Progenitor cell of endocrine pancreas (in vitro differentiated cells): ENCODE results near the gene APOC3. TPM values are rescaled to one million over a fixed set of nuclear protein-coding genes. Genes with fewer than 3 reads are reported as not detected.

Experiments used
- DNase-seq: peaks from one replicate; pipeline ENCODE4 v3.0.0; 2021; ENCODE audit warnings: low spot score; ENCODE audit not compliant: unreplicated experiment
- H3K27ac Mint-ChIP-seq: 2 replicates; pipeline ENCODE4 v1.8.0; 2021; ENCODE audit warnings: mild to moderate bottlenecking, moderate library complexity, mixed read lengths
- H3K27me3 Mint-ChIP-seq: 2 replicates; pipeline ENCODE4 v1.8.0; 2021; ENCODE audit warnings: mixed read lengths
- H3K36me3 Mint-ChIP-seq: 2 replicates; pipeline ENCODE4 v1.8.0; 2022; ENCODE audit warnings: mixed read lengths; ENCODE audit not compliant: insufficient read depth
- H3K4me1 Mint-ChIP-seq: 2 replicates; pipeline ENCODE4 v1.8.0; 2021; ENCODE audit warnings: low read depth, mixed read lengths
- H3K4me3 Mint-ChIP-seq: 2 replicates; pipeline ENCODE4 v1.8.0; 2021; ENCODE audit warnings: low read depth, mild to moderate bottlenecking, moderate library complexity, mixed read lengths
- H3K9me3 Mint-ChIP-seq: 2 replicates; pipeline ENCODE4 v1.8.0; 2021; ENCODE audit warnings: low read depth, mixed read lengths
- total RNA-seq: library from RNA; stranded (reverse); gene quantifications from 2 replicates; pipeline ENCODE4 v1.2.1, GENCODE V29; 2021
- TF ChIP-seq, protein P1 (sequence below): fragments of 200-600 bp; sonication (generic); IDR thresholded peaks from one replicate; pipeline ENCODE4 v1.5.0; 2021; ENCODE audit warnings: antibody characterized with exemption, mild to moderate bottlenecking; ENCODE audit not compliant: unreplicated experiment

The APOC3 gene
- total RNA-seq, 1 donor from 2014 or later = 16.3 TPM

DNA sequence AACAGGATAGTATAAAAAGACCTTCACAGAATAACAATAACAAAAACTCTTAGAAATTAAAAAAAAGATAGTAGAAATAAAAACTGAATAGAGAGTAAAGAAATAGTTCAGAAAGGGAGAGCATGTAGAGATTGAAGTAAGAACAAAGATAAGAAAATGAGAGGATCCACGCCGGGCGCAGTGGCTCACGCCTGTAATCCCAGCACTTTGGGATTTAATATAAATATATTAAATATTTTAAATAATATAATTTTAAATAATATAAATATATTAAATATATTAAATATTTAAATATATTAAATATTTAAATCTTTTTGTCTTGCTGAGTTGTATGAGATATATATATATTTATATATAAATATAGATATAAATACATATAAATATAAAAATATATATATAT lies 17.6 kb upstream of the APOC3 start:
- H3K27ac Mint-ChIP-seq = no peak overlapping the region
- H3K4me1 Mint-ChIP-seq = peaks cover 22% of the 10 kb centered on the region
- DNase-seq = no peak
- TF ChIP-seq, protein P1, sequence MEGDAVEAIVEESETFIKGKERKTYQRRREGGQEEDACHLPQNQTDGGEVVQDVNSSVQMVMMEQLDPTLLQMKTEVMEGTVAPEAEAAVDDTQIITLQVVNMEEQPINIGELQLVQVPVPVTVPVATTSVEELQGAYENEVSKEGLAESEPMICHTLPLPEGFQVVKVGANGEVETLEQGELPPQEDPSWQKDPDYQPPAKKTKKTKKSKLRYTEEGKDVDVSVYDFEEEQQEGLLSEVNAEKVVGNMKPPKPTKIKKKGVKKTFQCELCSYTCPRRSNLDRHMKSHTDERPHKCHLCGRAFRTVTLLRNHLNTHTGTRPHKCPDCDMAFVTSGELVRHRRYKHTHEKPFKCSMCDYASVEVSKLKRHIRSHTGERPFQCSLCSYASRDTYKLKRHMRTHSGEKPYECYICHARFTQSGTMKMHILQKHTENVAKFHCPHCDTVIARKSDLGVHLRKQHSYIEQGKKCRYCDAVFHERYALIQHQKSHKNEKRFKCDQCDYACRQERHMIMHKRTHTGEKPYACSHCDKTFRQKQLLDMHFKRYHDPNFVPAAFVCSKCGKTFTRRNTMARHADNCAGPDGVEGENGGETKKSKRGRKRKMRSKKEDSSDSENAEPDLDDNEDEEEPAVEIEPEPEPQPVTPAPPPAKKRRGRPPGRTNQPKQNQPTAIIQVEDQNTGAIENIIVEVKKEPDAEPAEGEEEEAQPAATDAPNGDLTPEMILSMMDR = no peak
- no peaks in the 10 kb centered on the region for H3K36me3 Mint-ChIP-seq
- H3K9me3 Mint-ChIP-seq = no peaks in the 10 kb centered on the region
- H3K4me3 Mint-ChIP-seq = no peak overlapping the region
- H3K27me3 Mint-ChIP-seq = peaks cover 6% of the 10 kb centered on the region

DNA sequence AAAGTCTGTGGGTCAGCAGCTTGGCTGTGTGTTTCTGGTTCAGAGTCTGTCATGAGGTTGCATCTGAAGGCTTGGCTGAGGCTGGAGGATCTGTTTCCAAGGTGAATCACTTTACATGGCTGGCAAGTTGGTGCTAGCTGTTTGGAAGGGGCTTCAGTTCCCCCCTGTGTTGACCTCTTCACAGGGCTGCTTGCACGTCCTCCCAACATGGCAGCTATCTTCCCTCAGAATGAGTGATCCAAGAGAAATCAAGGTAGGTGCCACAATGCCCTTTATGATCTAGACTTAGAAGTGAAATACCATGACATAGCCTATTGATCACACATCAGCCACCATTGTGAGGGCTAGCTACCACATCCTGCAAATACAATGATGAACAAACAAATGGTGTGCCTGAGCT lies 16.5 kb upstream of the APOC3 start:
- TF ChIP-seq, protein P1 = no peak
- no peak overlapping the region for H3K4me3 Mint-ChIP-seq
- H3K27me3 Mint-ChIP-seq = peaks cover 6% of the 10 kb centered on the region
- H3K9me3 Mint-ChIP-seq = no peaks in the 10 kb centered on the region
- no peak overlapping the region for H3K27ac Mint-ChIP-seq
- no peaks in the 10 kb centered on the region for H3K36me3 Mint-ChIP-seq
- DNase-seq = no peak
- H3K4me1 Mint-ChIP-seq = peaks cover 14% of the 10 kb centered on the region

DNA sequence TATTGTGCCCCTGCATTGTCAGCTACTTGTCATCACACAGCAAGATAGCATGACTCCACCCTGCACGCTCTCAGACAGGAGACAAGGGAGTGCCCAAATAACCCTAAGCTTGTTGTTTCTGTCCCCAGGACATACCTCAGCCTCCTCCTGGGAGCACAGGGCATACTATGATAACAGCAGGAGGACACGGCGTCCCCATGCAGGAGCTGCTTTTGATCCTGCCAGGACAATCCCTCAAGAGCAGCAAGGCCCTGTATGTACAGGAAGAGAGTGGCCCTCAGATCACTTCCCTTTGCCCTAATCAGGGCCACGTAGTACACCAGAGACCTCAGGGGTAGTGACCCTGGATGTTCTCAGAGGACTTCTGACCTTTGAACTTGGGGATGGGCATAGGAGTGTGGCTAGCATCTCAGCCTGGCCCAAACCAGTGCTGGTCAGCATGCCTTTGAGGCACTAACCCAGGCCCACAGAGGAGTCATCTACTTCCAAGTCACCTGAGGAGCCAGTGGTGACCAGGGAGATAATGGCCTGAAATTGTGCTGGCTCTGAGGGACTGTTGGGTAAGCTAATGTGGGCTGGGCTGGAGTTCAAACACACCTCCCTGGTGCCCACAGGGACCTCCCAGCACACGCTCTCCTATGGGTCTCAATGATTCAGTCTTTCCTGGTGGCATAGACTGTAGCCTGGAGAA lies 15.8 kb upstream of the APOC3 start:
- TF ChIP-seq, protein P1 = no peak
- H3K4me1 Mint-ChIP-seq = peaks cover 7% of the 10 kb centered on the region
- no peak overlapping the region for H3K27ac Mint-ChIP-seq
- DNase-seq = no peak
- H3K4me3 Mint-ChIP-seq = no peak overlapping the region
- H3K36me3 Mint-ChIP-seq = no peaks in the 10 kb centered on the region
- H3K27me3 Mint-ChIP-seq = peaks cover 6% of the 10 kb centered on the region
- H3K9me3 Mint-ChIP-seq = no peaks in the 10 kb centered on the region

DNA sequence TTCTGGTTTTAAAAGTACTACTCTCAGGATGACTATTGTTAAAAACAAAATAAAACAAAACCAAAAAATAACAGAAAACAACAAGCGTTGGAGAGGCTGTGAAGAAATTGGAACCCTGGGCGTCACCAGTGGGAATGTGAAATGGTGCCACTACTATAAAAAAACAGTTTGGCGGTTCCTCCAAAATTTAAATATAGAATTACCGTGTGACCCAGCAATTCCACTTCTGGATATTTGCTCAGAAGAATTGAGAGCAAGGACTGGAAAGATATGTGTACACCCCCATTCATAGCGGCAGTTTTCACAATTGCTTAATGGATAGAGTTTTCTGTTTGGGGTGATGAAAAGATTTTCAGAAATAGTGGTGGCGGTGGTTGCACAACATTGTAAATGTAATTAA lies 15.2 kb upstream of the APOC3 start:
- DNase-seq = no peak
- no peaks in the 10 kb centered on the region for H3K9me3 Mint-ChIP-seq
- TF ChIP-seq, protein P1 = no peak
- H3K27ac Mint-ChIP-seq = no peak overlapping the region
- H3K27me3 Mint-ChIP-seq = peaks cover 6% of the 10 kb centered on the region
- no peaks in the 10 kb centered on the region for H3K36me3 Mint-ChIP-seq
- H3K4me3 Mint-ChIP-seq = no peak overlapping the region
- peaks cover 4% of the 10 kb centered on the region for H3K4me1 Mint-ChIP-seq

DNA sequence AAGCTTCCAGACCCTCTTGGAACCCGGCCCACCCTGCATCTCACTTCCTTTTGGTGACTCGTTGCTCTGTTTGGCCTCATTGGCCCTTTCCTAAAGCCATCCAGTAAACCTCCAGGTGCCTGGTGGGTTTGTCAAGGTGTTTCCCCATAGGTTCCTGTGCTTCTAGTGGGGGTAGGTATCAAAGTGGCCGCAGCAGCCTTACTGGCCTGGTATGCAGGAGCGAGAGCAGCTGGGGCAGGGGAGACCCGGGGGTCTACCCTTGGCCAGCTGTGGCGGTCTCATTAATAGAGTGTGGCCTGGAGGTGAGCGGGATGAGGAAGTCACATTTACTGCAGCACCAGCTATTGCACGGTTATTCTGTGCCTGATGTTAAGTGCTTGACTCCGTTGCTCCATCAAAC lies 10.7 kb upstream of the APOC3 start:
- DNase-seq = no peak
- no peak overlapping the region for H3K4me3 Mint-ChIP-seq
- H3K36me3 Mint-ChIP-seq = no peaks in the 10 kb centered on the region
- peaks cover 6% of the 10 kb centered on the region for H3K4me1 Mint-ChIP-seq
- no peaks in the 10 kb centered on the region for H3K9me3 Mint-ChIP-seq
- peaks cover 15% of the 10 kb centered on the region for H3K27me3 Mint-ChIP-seq
- TF ChIP-seq, protein P1 = no peak
- no peak overlapping the region for H3K27ac Mint-ChIP-seq
